ENCODE measurements around the gene ACP3.

- TF ChIP-seq CTCF (IDR thresholded peaks at IDR 0.05; ENCODE audit: insufficient read depth, low read depth, low read length) (no peak), EZH2 (IDR thresholded peaks at IDR 0.05; ENCODE audit: insufficient read depth, low read length) (no peak)
These were observed 33.6 kb downstream of the ACP3 start for GRCh38 chr3:132350814-132351213.
